Tibial nerve (tissue), 4 donors: Measurements from ENCODE around the gene LRRC75B. TPM values are rescaled to one million over a fixed set of nuclear protein-coding genes. Genes with fewer than 3 reads are reported as not detected.

ENCODE experiments used
- DNase-seq, 2 donors: peaks; one replicate each; pipeline ENCODE4 v3.0.0-alpha.2; 2019; ENCODE audit warnings: low spot score in 2 of 2
- H3K27ac ChIP-seq, 4 donors: fragments of 200-600 bp; sonication (generic) in 3 of 4; one replicate each; pipeline ENCODE4 v1.5.1; 2017 to 2019; ENCODE audit warnings: mild to moderate bottlenecking in 1 of 4
- H3K27me3 ChIP-seq, 2 donors: fragments of 200-600 bp; sonication (generic) in 1 of 2; one replicate each; pipeline versions ENCODE4 v1.5.1 to v1.6.0; 2017 to 2019
- H3K36me3 ChIP-seq, 3 donors: fragments of 200-600 bp; sonication (generic); one replicate each; pipeline ENCODE4 v1.5.1; 2018 to 2019
- H3K4me1 ChIP-seq, 4 donors: fragments of 200-600 bp; sonication (generic) in 3 of 4; one replicate each; pipeline ENCODE4 v1.5.1; 2017 to 2019
- H3K4me3 ChIP-seq, 4 donors: fragments of 200-600 bp; sonication (generic) in 3 of 4; one replicate each; pipeline ENCODE4 v1.5.1; 2017 to 2019; ENCODE audit warnings: mild to moderate bottlenecking in 1 of 4, moderate library complexity in 1 of 4
- H3K9me3 ChIP-seq, 4 donors: fragments of 200-600 bp; sonication (generic) in 3 of 4; one replicate each; pipeline ENCODE4 v1.5.1; 2017 to 2019
- EP300 ChIP-seq, 2 donors: sonication (generic); formaldehyde crosslinking; IDR thresholded peaks; one replicate each; pipeline ENCODE4 v1.6.1; 2017; ENCODE audit warnings: antibody characterized with exemption in 2 of 2, mild to moderate bottlenecking in 1 of 2
- POLR2A ChIP-seq, 2 donors: fragments of 450-650 bp; IDR thresholded peaks; one replicate each; pipeline ENCODE4 v1.6.1; 2017; ENCODE audit warnings: antibody characterized with exemption in 2 of 2, mild to moderate bottlenecking in 2 of 2, moderate library complexity in 2 of 2
- WGBS, 2 donors: methylation state at CpG; one replicate each; pipeline ENCODE4 v1.1.5; 2018; 5-methylcytosine and 5-hydroxymethylcytosine counted together
- total RNA-seq, 4 donors: library from RNA; depleted of rRNA; stranded (reverse); fragments of >200 nt; gene quantifications; one replicate each; pipeline ENCODE4 v1.1.0, GENCODE V29; 2016
- TF ChIP-seq, protein P1 (sequence below), 5 experiments: fragments of 200-600 bp in 3 of 5; fragments of 450-650 bp in 2 of 5; sonication (generic) in 3 of 5; IDR thresholded peaks; one replicate each; pipeline ENCODE4 v1.5.1; 2016 to 2019; ENCODE audit warnings: antibody characterized with exemption in 5 of 5, mild to moderate bottlenecking in 3 of 5, moderate library complexity in 2 of 5

The LRRC75B gene
- total RNA-seq, 4 donors from 2014 or later = 33.5 to 55.7 (median 40.2) TPM

DNA sequence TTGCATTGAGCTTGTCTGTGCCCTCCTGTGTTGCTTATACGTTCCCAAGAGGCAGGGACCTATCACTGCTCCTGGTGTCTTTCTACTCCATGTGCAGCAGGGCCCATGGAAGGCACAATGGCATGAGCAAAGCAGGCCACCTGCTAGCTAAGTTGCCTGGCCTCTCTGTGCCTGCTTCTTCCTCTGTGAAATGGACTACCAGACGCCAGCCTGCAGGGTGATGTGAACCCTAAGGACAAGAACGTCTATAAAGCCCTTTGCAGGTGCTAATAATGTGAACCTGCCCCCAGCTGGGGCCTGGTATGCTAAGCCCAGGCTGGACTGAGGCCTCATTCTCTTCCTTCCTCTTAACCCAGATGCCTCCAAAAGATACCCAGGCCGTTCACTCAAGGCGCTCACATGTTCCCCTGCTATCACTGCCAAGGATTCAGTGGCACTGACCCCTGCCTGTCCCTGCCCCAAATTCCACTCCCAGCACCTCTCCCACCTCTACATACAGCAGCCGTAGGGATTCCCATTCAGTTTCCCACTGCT, 41.9 kb downstream of the LRRC75B start:
- Histone ChIP-seq H3K27me3 (no peaks in the 10 kb centered on the region), H3K9me3 (no peaks in the 10 kb centered on the region), H3K27ac (peak overlapping the region in 1 of 4 donors; percentile 28), H3K4me3 (no peak overlapping the region), H3K36me3 (peaks cover 6 to 41% (median 20%) of the 10 kb centered on the region in 3 donors), H3K4me1 (peaks cover 0 to 41% (median 23%) of the 10 kb centered on the region in 4 donors)
- TF ChIP-seq POLR2A (IDR thresholded peaks at IDR 0.05) = no peak
- no peak for TF ChIP-seq EP300 (IDR thresholded peaks at IDR 0.05)
- TF ChIP-seq, protein P1, sequence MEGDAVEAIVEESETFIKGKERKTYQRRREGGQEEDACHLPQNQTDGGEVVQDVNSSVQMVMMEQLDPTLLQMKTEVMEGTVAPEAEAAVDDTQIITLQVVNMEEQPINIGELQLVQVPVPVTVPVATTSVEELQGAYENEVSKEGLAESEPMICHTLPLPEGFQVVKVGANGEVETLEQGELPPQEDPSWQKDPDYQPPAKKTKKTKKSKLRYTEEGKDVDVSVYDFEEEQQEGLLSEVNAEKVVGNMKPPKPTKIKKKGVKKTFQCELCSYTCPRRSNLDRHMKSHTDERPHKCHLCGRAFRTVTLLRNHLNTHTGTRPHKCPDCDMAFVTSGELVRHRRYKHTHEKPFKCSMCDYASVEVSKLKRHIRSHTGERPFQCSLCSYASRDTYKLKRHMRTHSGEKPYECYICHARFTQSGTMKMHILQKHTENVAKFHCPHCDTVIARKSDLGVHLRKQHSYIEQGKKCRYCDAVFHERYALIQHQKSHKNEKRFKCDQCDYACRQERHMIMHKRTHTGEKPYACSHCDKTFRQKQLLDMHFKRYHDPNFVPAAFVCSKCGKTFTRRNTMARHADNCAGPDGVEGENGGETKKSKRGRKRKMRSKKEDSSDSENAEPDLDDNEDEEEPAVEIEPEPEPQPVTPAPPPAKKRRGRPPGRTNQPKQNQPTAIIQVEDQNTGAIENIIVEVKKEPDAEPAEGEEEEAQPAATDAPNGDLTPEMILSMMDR (IDR thresholded peaks at IDR 0.05) = no peak
- no peak for DNase-seq
- 80 to 84% methylated on average over 6 of the region's 6 CpGs for WGBS, 2 donors

DNA sequence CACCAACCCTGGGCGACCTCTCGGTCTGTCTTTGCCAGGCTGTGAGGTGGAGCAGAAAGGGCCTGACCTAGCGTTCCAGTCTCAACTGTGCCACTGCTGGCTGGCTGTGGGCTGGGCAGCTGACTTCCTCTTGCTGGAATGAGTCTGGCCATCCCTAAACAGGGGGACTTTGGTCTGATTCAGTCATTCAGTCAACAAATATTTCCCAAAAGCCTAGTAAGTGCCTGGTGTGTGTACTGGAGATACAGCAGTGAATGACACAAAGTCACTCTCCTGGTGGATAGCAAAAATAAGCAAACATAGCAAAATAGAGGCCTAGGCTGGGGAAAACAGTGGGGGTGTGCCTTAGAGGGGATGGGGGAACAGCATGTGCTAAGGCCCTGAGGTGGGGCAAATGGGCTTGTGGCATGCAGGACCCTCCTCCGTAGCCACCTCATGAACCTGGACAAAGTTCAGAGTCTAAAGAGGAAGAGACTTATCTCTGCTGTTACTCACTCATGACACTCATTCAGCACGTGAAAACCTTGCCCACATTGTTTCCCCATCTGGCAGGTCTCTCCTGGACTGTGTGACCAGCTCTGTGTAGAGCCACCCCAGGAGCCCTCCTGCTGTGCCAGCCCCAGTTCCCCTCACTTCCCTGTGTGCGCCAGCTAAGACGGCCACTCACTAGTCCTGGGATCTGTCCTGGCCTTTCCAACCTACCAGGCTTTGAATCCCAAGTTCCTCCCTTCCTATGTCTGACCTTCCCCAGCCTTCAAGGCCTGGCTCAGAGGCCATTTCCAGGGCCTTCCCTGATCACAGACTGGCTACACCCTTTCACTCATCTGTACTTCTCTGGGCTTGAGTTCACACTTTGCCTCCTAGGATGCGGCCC, 42.6 kb downstream of the LRRC75B start:
- Histone ChIP-seq H3K4me3 (no peak overlapping the region), H3K27me3 (no peaks in the 10 kb centered on the region), H3K9me3 (no peaks in the 10 kb centered on the region), H3K4me1 (peaks cover 0 to 47% (median 23%) of the 10 kb centered on the region in 4 donors), H3K36me3 (peaks cover 6 to 44% (median 20%) of the 10 kb centered on the region in 3 donors), H3K27ac (peak overlapping the region in 1 of 4 donors; percentile 28)
- 84 to 85% methylated on average over 8 of the region's 8 CpGs for WGBS, 2 donors
- TF ChIP-seq EP300 (IDR thresholded peaks at IDR 0.05) = no peak
- no peak for TF ChIP-seq POLR2A (IDR thresholded peaks at IDR 0.05)
- TF ChIP-seq, protein P1 (IDR thresholded peaks at IDR 0.05) = no peak
- DNase-seq = no peak

DNA sequence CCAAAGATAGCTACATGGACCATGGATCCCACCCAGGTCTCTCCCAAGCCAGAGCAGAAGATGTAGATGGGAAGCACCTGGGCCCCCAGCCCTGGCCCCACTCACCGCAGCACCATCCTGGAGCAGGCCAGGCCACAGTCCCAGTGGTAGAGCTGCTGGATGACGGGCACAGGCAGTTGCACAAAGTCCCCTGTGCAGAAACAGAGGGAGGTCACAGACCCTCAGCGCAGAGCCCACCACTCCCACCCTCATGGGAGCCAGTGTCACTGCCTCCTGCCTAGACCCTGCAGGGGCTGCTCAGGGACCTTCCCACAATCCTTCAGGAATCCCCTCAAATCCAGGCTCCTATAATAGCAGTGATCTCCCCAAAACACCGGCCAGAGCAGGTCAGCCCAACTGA, 44.1 kb downstream of the LRRC75B start:
- H3K9me3 ChIP-seq = no peaks in the 10 kb centered on the region
- TF ChIP-seq, protein P1 (IDR thresholded peaks at IDR 0.05) = no peak
- no peak for TF ChIP-seq POLR2A (IDR thresholded peaks at IDR 0.05)
- TF ChIP-seq EP300 (IDR thresholded peaks at IDR 0.05) = no peak
- peaks cover 6 to 53% (median 20%) of the 10 kb centered on the region in 3 donors for H3K36me3 ChIP-seq
- H3K27me3 ChIP-seq = no peaks in the 10 kb centered on the region
- H3K4me3 ChIP-seq = no peak overlapping the region
- no peak for DNase-seq
- peaks cover 0 to 55% (median 23%) of the 10 kb centered on the region in 4 donors for H3K4me1 ChIP-seq
- no peak overlapping the region for H3K27ac ChIP-seq
- 92 to 95% methylated on average over 2 to 3 of the region's 4 CpGs for WGBS, 2 donors

DNA sequence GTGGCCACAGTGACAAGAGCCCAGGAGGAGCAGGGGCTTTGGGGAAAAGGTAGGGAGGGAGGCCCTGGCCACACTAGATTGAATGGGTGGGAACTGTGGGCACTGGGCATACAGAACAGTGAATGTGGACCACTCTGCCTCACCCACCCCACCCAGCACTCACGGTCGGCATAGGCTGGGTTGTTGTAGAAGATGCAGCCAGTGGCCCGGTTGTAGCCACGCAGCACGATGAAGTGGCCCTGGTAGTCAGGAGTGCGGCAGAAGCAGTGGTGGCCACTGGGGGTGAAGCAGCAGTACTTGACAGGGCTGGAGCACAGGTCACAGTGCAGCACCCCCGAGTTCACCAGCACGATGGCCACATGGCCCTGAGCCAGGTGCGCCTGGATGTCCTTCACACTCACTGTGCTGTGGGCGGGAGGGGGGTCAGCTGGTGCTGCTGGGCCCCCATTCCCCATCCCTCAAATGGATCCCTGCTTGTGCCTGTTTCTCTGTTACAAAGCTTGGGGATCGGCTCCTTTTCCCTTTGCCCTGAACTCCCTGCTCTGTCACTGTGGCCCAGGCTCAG, 49.1 kb downstream of the LRRC75B start:
- 60 to 85% methylated on average over 1 to 11 of the region's 11 CpGs for WGBS, 2 donors
- DNase-seq = no peak
- TF ChIP-seq EP300 (IDR thresholded peaks at IDR 0.05) (no peak), POLR2A (IDR thresholded peaks at IDR 0.05) (no peak)
- TF ChIP-seq, protein P1 (IDR thresholded peaks at IDR 0.05) = no peak
- no peaks in the 10 kb centered on the region for H3K9me3 ChIP-seq
- peak overlapping the region in 1 of 4 donors; percentile 76 for H3K27ac ChIP-seq
- peaks cover 10 to 90% (median 39%) of the 10 kb centered on the region in 3 donors for H3K36me3 ChIP-seq
- no peaks in the 10 kb centered on the region for H3K27me3 ChIP-seq
- H3K4me3 ChIP-seq = no peak overlapping the region
- peaks cover 0 to 29% (median 2%) of the 10 kb centered on the region in 4 donors for H3K4me1 ChIP-seq
